GM19238 (cell line): ENCODE results near the gene GSTA5.
"Not testable (repeated sequence)": the region's sequence is repeated elsewhere in the genome, so short reads cannot be mapped to it uniquely, and the experiment has no call there.

Experiments used
- DNase-seq: peaks from one replicate; pipeline ENCODE4 v3.0.0; 2011; ENCODE audit warnings: low spot score; ENCODE audit not compliant: insufficient read length

GSTA5 gene

DNA sequence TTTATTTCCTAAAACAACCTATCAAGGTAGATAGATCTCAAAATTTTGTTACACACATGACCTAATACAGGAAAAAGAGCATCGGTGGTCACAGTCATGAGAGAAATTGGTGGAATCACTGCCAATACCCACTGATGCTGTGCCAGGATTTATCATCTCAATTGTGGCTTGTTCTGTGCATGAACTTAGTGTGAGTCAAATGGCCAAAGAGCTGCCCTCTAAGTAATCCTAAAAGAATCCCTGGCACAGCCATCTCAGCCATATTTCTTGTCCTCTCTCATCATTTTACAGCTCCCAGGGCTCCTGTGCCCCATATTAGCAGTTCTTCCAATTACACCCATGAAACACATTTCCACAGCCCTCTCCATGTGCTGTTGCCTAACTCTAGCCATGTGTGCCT, 6.1 kb downstream of the GSTA5 start:
- no peak for DNase-seq

DNA sequence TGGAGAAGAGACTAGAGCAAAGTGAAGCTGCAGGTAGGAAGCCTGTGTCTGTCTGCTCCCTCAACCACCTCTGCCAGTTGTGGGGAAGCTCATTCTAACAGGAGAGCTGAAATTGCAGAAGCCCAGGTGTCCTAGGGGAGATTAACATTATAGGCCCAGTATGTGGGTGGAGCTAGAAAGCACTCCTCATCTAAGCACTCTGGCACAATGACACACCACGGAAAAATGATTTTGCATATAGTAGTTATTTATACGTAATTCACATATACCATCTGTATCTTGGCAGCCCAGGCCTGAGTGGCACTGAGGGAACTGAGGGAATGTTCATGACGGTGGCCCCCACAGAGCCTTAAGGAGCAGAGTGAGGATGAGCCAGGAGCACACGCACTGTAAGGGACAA, 9.7 kb downstream of the GSTA5 start:
- DNase-seq: not testable (repeated sequence)

DNA sequence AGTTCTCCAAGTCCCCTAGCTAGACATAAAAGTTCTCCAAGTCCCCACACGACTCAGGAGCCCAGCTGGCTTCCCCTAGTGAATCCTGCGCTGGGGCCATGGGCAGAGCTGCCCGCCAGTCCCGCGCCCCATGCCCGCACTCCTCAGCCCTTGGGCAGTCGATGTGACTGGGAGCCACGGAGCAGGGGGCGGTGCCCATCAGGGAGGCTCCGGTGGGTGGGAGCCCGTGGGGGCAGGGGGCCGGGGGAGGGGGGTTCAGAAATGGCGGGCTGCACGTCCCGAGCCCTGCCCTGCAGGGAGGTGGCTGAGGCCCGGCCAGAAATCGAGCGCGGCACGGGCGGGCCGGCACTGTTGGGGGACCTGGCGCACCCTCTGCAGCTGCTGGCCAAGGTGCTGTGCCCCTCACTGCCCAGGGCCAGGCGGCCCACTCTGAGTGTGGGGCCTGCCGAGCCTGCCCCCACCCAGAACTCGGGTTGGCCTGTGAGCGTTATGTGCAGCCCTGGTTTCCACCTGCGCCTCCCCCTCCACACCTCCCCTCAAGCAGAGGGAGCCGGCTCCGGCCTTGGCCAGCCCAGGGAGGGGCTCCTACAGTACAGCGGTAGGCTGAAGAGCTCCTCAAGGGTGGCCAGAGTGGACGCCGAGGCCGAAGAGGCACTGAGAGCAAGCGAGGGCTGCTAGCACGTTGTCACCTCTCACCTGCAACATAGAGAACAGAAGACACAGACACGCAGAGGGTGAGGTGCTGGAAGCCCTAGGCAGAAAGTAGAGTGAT, 11.4 kb downstream of the GSTA5 start:
- no peak for DNase-seq

- DNase-seq: not testable (repeated sequence)
Measured at GRCh38 chr6:52828621-52829020, 12.0 kb downstream of the GSTA5 start.

DNA sequence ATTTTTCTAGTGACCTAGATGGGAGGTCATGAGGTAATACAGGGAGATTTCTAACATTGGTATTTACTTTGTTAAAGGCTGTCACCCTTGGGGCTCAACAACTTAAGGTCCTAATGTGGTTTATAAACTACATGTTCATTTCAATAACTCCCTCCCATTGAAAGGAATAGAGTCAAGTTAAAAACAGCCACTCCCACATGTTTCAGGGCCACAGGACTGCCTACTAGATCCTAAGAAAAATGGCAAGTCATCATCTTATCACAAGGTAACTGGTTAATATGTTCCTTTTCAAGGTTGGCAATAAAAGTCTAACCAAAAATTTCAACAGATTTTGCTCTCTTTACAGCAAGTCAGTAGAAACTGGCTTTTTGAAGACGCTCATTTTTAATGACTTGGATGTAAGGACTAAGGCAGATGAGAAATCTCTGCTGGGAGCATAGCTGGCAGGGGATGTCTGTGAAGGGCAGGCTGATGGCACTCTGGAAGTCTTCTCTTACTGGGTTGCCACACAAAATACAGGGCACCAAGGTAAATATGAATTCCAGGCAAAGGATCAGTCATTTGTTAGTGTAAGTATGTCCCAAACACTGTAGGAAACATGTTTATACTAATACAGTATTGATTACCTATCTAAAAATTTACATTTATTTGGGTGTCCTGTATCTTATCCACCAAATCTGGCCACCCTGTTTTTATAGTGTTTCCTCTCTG, 13.4 kb downstream of the GSTA5 start:
- DNase-seq: not testable (repeated sequence)

- DNase-seq: no peak
Measured at GRCh38 chr6:52826513-52826912, 14.1 kb downstream of the GSTA5 start.

DNA sequence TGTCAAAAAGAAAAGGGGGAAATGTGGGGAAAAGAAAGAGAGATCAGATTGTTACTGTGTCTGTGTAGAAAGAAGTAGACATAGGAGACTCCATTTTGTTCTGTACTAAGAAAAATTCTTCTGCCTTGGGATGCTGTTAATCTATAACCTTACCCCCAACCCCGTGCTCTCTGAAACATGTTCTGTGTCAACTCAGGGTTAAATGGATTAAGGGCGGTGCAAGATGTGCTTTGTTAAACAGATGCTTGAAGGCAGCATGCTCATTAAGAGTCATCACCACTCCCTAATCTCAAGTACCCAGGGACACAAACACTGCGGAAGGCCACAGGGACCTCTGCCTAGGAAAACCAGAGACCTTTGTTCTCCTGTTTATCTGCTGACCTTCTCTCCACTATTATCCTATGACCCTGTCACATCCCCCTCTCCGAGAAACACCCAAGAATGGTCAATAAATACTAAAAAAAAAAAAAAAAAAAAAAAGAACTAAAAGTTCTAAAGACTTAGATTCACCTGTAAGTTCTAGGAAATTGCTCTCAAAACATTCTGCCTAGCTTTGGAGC, 14.6 kb downstream of the GSTA5 start:
- DNase-seq: not testable (repeated sequence)

DNA sequence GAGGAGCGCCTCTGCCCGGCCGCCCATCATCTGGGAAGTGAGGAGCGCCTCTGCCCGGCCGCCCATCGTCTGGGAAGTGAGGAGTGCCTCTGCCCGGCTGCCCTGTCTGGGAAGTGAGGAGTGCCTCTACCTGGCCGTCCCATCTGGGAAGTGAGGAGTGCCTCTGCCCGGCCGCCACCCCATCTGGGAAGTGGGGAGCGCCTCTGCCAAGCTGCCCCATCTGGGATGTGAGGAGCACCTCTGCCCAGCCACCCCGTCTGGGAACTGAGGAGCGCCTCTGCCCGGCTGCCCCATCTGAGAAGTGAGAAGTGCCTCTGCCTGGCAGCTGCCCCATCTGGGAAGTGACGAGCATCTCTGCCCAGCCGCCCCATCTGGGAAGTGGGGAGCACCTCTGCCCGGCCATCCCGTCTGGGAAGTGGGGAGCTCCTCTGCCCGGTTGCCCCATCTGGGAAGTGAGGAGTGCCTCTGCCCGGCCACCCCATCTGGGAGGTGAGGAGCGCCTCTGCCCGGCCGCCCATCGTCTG, 15.3 kb downstream of the GSTA5 start:
- DNase-seq: not testable (repeated sequence)

DNA sequence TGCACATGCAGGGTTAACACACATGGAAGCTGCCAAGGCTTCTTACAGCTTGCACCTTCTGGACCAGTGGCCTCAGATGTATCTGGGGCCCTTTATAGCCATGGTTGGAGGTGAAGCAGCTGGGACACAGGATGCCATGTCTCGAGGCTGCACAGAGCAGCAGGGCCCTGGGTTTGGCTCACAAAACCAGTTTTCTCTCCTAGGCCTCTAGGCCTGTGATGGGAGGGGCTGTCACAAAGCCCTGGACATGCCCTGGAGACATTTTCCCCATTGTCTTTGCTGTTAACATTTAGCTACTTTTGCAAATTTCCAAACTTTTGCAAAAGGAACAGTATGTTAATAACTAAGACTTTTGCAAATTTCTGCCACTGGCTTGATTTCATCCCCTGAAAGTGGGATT, 18.8 kb downstream of the GSTA5 start:
- DNase-seq: no peak

DNA sequence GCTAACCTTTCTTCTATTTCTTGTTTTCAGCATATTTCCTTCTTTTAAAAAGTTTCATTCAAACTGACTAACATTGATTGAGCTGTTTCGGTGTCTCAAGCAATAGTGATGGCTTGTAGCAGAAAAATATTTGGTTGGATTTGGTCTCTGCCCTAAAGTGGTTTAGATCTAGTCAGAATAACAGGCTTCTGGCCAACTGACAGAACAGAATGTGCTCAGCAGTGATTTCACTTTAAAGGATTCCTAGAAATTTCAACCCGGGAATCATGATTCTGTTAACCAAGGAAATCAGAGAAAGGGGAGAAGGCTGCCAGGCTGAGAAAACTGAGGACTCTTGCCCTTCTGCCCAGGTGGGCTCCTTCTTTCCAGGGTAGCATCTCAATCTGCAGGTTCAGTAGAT, 20.4 kb downstream of the GSTA5 start:
- DNase-seq: no peak

- DNase-seq: peak; percentile 32
Measured at GRCh38 chr6:52815167-52816092, 25.2 kb downstream of the GSTA5 start.

DNA sequence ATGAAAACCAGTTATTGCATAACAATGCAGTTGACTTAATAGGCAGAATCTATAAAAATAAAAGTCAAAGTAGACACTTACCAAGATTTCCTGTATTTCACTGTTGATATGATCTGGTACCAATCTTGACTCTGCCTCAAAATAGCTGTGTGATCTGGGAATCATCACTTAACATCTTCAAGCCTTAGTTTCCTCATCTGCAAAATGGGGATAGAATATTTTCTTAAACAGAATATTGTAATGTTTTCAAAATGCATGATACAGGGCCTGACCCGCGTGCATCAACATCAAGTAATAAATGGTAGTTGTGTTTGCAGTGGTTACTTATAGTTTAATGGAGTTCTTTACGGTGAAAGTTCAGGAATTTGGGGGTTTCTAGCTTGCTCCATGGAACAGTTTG, 26.1 kb downstream of the GSTA5 start:
- not testable (repeated sequence) for DNase-seq

DNA sequence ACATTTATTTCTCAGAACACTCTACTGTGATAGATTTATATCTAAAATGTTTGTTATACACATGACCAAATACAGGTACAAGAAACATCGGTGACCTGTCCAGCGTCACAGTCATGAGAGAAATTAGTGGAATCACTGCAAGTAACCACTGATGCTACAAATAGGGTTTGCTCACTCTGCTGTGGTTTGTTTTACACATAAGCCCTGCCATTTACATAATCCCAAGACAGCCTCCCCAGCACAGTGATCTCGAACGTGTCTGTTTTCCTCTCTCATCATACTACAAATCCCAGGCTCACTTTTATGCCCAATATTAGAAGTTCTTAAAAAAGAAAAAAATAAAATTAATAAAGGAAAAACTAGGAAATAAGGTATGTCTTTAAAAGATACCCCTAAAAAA, 30.8 kb downstream of the GSTA5 start:
- DNase-seq: not testable (repeated sequence)

DNA sequence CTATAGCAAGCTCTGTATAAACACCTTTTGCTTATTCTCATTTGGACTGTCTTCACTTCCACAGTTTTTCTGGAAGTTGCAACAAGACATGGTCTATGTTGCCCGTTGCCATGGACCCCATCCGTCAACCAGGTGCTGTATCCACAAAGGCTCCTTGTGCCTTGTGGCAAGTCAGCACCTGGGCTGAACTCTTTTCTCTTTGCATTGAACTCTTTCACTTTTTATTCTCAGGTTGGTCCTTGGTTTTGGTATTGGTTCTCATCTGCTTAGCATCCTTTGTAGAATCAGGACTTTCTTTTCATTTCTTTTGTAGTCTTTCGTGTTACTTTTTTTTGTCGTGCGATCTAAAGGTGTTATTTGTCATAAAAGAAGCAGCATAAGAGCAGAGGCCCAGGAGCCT, 32.0 kb downstream of the GSTA5 start:
- DNase-seq: no peak

- not testable (repeated sequence) for DNase-seq
Measured at GRCh38 chr6:52803668-52804255, 36.9 kb downstream of the GSTA5 start, which contains the start of gene GSTA1. Gene GSTA1, minus strand, starts transcription at chr6:52803816. Its CDS starts 4,549 bp downstream, at chr6:52799267.

- DNase-seq: no peak
Measured at GRCh38 chr6:52802806-52803205, 37.8 kb downstream of the GSTA5 start.

GRCh38 chr6:52801188-52801841, 39.3 kb downstream of the GSTA5 start:
- DNase-seq: no peak

GRCh38 chr6:52799272-52799671, 41.3 kb downstream of the GSTA5 start:
- not testable (repeated sequence) for DNase-seq

- not testable (repeated sequence) for DNase-seq
Measured at GRCh38 chr6:52794366-52794765, 46.2 kb downstream of the GSTA5 start.

GRCh38 chr6:52790861-52791260, 49.8 kb downstream of the GSTA5 start:
- DNase-seq: no peak
